GM21723 (cell line): ENCODE results near the gene GALC.

Source experiments
- ATAC-seq: cut with Tn5 transposase; IDR thresholded peaks from one replicate; pipeline ENCODE4 v1.9.1; 2021; ENCODE audit warnings: mild to moderate bottlenecking, moderate library complexity; ENCODE audit not compliant: unreplicated experiment

GALC gene

GRCh38 chr14:87888136-87888999, 104.6 kb downstream of the GALC start:
- no peak for ATAC-seq

- ATAC-seq = no peak
Measured at GRCh38 chr14:87883750-87884149, 109.2 kb downstream of the GALC start.
